HG03196 (cell line): ENCODE results near the gene ANKRD10.

ENCODE experiments used
- ATAC-seq: cut with Tn5 transposase; IDR thresholded peaks from one replicate; pipeline ENCODE4 v1.9.1; 2021; ENCODE audit not compliant: unreplicated experiment

The ANKRD10 gene

GRCh38 chr13:110915874-110916206 is 971 bp upstream of the ANKRD10 start:
- ATAC-seq = no peak

GRCh38 chr13:110914331-110915056 is 375 bp downstream of the ANKRD10 start:
- peak; percentile 32 for ATAC-seq

- peak; percentile 21 for ATAC-seq
Measured at GRCh38 chr13:110914081-110914330, 863 bp downstream of the ANKRD10 start.

- no peak for ATAC-seq
Measured at GRCh38 chr13:110913322-110914080, 1.4 kb downstream of the ANKRD10 start.

- ATAC-seq = no peak
Measured at GRCh38 chr13:110912651-110913051, 2.2 kb downstream of the ANKRD10 start.

GRCh38 chr13:110911880-110912279 is 3.0 kb downstream of the ANKRD10 start:
- ATAC-seq = no peak

- no peak for ATAC-seq
Measured at GRCh38 chr13:110910013-110910890, 4.6 kb downstream of the ANKRD10 start.

- ATAC-seq = no peak
Measured at GRCh38 chr13:110907951-110908898, 6.6 kb downstream of the ANKRD10 start.

- ATAC-seq = no peak
Measured at GRCh38 chr13:110907301-110907700, 7.6 kb downstream of the ANKRD10 start.

GRCh38 chr13:110904748-110905147 is 10.1 kb downstream of the ANKRD10 start:
- ATAC-seq = no peak

- no peak for ATAC-seq
Measured at GRCh38 chr13:110902370-110902769, 12.5 kb downstream of the ANKRD10 start.

GRCh38 chr13:110897521-110897920 is 17.3 kb downstream of the ANKRD10 start:
- ATAC-seq = no peak

GRCh38 chr13:110897014-110897413 is 17.9 kb downstream of the ANKRD10 start:
- ATAC-seq = no peak

GRCh38 chr13:110894086-110894485 is 20.8 kb downstream of the ANKRD10 start:
- no peak for ATAC-seq

GRCh38 chr13:110893571-110893970 is 21.3 kb downstream of the ANKRD10 start:
- no peak for ATAC-seq

- no peak for ATAC-seq
Measured at GRCh38 chr13:110890279-110891165, 24.3 kb downstream of the ANKRD10 start.

- no peak for ATAC-seq
Measured at GRCh38 chr13:110888390-110888789, 26.5 kb downstream of the ANKRD10 start.

- ATAC-seq = no peak
Measured at GRCh38 chr13:110887597-110888333, 27.1 kb downstream of the ANKRD10 start.
